Hepatocyte (in vitro differentiated cells): Measurements from ENCODE around the gene CLIC5. TPM values are rescaled to one million over a fixed set of nuclear protein-coding genes. Genes with fewer than 3 reads are reported as not detected.

Experiments used
- DNase-seq: peaks from one replicate; pipeline ENCODE4 v3.0.0-alpha.2; 2016; ENCODE audit warnings: low spot score
- H2AFZ ChIP-seq: fragments of 200-600 bp; sonication (generic); 2 replicates; pipeline ENCODE4 v1.6.0; 2016; ENCODE audit warnings: antibody characterized with exemption, mild to moderate bottlenecking
- H3K27ac ChIP-seq: fragments of 200-600 bp; sonication (generic); 2 replicates; pipeline ENCODE4 v1.5.1; 2016; ENCODE audit warnings: mild to moderate bottlenecking
- H3K27me3 ChIP-seq: fragments of 200-600 bp; sonication (generic); 2 replicates; pipeline ENCODE4 v1.6.1; 2016
- H3K36me3 ChIP-seq: fragments of 200-600 bp; sonication (generic); replicated peaks from 2 replicates; pipeline ENCODE4 v1.5.1; 2016; ENCODE audit warnings: low read depth; ENCODE audit not compliant: insufficient read depth
- H3K4me1 ChIP-seq: fragments of 200-600 bp; sonication (generic); 2 replicates; pipeline ENCODE4 v1.5.1; 2016; ENCODE audit warnings: mild to moderate bottlenecking, moderate library complexity; ENCODE audit not compliant: insufficient read depth
- H3K4me2 ChIP-seq: fragments of 200-600 bp; sonication (generic); 2 replicates; pipeline ENCODE4 v1.6.0; 2016
- H3K4me3 ChIP-seq: fragments of 200-600 bp; sonication (generic); 2 replicates; pipeline ENCODE4 v1.5.1; 2016; ENCODE audit warnings: mild to moderate bottlenecking
- H3K79me2 ChIP-seq: fragments of 200-600 bp; sonication (generic); 2 replicates; pipeline ENCODE4 v1.6.0; 2017; ENCODE audit warnings: mild to moderate bottlenecking
- H3K9me2 ChIP-seq: fragments of 200-600 bp; sonication (generic); replicated peaks from 2 replicates; pipeline ENCODE4 v1.6.0; 2017; ENCODE audit warnings: mild to moderate bottlenecking; ENCODE audit not compliant: insufficient read depth
- H3K9me3 ChIP-seq: fragments of 200-600 bp; sonication (generic); 2 replicates; pipeline ENCODE4 v1.5.1; 2016; ENCODE audit warnings: low read depth, mild to moderate bottlenecking
- H4K20me1 ChIP-seq: fragments of 200-600 bp; sonication (generic); 2 replicates; pipeline ENCODE4 v1.6.0; 2016; ENCODE audit warnings: mild to moderate bottlenecking; ENCODE audit not compliant: insufficient read depth, poor library complexity, severe bottlenecking
- EZH2 ChIP-seq: fragments of 200-600 bp; sonication (generic); IDR thresholded peaks from 2 replicates; pipeline ENCODE4 v1.6.1; 2016; ENCODE audit warnings: antibody characterized with exemption, mild to moderate bottlenecking, borderline replicate concordance
- EZH2phosphoT487 ChIP-seq: fragments of 200-600 bp; sonication (generic); IDR thresholded peaks from one replicate; pipeline ENCODE4 v1.6.1; 2018; ENCODE audit warnings: antibody characterized with exemption, mild to moderate bottlenecking, low read depth, moderate library complexity; ENCODE audit not compliant: unreplicated experiment, severe bottlenecking
- WGBS: methylation state at CpG from one replicate; pipeline ENCODE4 v1.1.6; 2016; ENCODE audit warnings: low lambda C conversion rate; ENCODE audit errors: missing lambda C conversion rate; 5-methylcytosine and 5-hydroxymethylcytosine counted together
- polyA plus RNA-seq: library from polyadenylated mRNA; unstranded; fragments of >200 nt; fragmentation: Nextera tagmentation; extraction: Ambion mirVana; gene quantifications from 2 replicates; pipeline ENCODE4 v1.2.1, GENCODE V29; 2016
- total RNA-seq: library from RNA; depleted of rRNA; stranded (reverse); fragments of >200 nt; gene quantifications from 2 replicates; pipeline ENCODE4 v1.2.3, GENCODE V29; 2014
- TF ChIP-seq, protein P1 (sequence below): fragments of 200-600 bp; sonication (generic); IDR thresholded peaks from 2 replicates; pipeline ENCODE4 v1.5.1; 2016; ENCODE audit warnings: antibody characterized with exemption, mild to moderate bottlenecking; ENCODE audit not compliant: poor library complexity

Gene CLIC5
- total and polyA plus RNA-seq, 2 experiments from 2014 or later, result 6.0 to 12.1 TPM

DNA sequence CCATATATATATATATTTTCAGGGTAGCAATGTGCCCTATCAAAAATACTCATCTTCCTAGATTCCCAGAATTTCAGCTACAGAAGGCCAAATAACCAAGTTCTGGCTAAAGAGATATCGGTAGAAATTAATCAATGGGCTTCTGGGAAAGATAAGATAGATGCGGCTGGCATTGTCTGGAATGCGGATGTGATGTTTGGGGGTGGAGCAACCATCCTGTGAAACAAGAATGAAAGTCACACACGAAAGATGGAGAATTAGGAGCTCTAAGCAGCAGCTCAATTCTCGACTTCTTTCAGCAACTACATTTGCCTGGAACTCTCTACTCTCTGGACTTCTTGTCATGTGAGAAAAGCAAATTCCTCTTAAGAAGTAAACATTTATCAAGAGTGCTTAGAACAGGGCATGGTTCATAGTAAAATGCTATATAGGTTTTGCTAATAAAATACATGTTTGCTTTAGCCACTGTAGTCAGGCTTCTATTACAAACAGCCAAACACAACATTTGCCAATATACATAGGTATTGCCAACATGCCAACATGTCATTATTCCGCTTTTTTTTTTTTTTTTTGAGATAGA, 90.8 kb downstream of the CLIC5 start:
- DNase-seq, result no peak
- Histone ChIP-seq H3K4me3 (no peak overlapping the region), H3K27ac (no peak overlapping the region), H3K9me3 (no peaks in the 10 kb centered on the region), H3K36me3 (no peaks in the 10 kb centered on the region), H3K4me1 (peaks cover 14% of the 10 kb centered on the region), H3K79me2 (no peaks in the 10 kb centered on the region), H3K4me2 (peak overlapping the region; percentile 4), H3K9me2 (no peaks in the 10 kb centered on the region), H3K27me3 (no peaks in the 10 kb centered on the region), H4K20me1 (no peaks in the 10 kb centered on the region), H2AFZ (no peak overlapping the region)
- 42% methylated on average over 6 of the region's 6 CpGs for whole genome bisulfite sequencing
- TF ChIP-seq, protein P1, sequence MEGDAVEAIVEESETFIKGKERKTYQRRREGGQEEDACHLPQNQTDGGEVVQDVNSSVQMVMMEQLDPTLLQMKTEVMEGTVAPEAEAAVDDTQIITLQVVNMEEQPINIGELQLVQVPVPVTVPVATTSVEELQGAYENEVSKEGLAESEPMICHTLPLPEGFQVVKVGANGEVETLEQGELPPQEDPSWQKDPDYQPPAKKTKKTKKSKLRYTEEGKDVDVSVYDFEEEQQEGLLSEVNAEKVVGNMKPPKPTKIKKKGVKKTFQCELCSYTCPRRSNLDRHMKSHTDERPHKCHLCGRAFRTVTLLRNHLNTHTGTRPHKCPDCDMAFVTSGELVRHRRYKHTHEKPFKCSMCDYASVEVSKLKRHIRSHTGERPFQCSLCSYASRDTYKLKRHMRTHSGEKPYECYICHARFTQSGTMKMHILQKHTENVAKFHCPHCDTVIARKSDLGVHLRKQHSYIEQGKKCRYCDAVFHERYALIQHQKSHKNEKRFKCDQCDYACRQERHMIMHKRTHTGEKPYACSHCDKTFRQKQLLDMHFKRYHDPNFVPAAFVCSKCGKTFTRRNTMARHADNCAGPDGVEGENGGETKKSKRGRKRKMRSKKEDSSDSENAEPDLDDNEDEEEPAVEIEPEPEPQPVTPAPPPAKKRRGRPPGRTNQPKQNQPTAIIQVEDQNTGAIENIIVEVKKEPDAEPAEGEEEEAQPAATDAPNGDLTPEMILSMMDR, result no peak
- TF ChIP-seq EZH2phosphoT487, result no peak
- TF ChIP-seq EZH2, result no peak

DNA sequence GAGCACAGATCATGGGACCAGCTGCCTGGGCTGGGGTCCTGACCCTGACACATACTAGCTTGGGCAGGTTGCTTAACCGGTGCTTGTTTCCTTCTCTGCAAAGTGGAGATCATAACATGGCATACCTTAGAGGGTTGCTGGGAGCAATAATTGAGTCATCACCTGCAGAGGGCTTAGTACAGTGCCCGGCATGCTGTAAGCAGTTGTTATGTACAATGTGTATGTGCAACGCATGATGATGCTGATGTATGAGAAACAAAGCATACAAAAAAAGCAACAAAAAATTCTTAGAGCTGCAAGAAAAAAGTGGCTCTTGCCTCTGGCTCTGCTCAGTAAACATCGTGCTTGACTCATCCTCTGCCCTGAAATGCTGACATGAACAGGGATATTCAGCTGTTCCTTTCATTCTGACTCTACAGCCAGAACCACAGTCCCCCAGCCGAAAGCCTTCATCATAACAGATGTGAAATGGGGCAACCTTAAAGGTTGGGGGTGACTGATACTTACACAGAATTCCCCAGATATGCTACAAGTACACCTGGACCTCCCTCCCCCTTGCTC, 91.7 kb downstream of the CLIC5 start:
- no peaks in the 10 kb centered on the region for H3K9me3 ChIP-seq
- WGBS, result 54% methylated on average over 5 of the region's 5 CpGs

DNA sequence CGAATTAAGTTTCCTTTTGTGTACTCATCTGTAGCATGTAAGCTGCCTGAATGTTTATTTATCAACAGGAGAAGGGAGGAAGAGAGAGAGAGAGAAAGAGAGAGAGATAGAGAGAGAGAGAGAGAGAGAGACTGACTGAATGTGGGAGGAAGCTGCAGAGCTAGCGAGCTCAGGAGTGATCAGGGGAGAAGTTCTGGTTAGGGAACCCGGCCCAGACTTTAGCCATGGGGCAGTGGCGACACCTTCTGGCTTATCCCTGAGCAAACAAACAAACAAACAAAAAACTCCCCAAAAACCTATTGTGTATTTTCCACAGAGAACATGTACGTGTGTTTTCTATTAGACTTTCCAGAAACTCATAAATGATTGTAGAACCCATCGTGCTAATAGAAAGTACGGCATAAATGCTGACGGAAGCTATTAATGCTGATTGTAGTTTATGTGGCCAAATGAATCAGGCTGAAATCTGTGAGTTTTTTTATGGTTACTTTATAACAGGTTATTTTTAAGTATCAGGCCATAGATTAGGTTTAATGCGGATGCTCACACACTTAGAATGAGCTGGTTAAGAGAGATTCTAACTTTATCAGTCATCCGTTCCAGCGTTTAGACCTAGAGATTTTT, 92.8 kb downstream of the CLIC5 start:
- Histone ChIP-seq H3K4me2 (peak overlapping the region; percentile 18), H3K4me3 (no peak overlapping the region), H3K4me1 (peaks cover 14% of the 10 kb centered on the region), H3K9me3 (no peaks in the 10 kb centered on the region), H3K36me3 (no peaks in the 10 kb centered on the region), H3K9me2 (no peaks in the 10 kb centered on the region), H3K27ac (no peak overlapping the region), H3K27me3 (no peaks in the 10 kb centered on the region), H4K20me1 (no peaks in the 10 kb centered on the region), H2AFZ (no peak overlapping the region), H3K79me2 (no peaks in the 10 kb centered on the region)
- TF ChIP-seq, protein P1, result peak; percentile 70
- no peak for TF ChIP-seq EZH2phosphoT487
- TF ChIP-seq EZH2, result no peak
- 29% methylated on average over 11 of the region's 11 CpGs for WGBS
- DNase-seq, result peak; percentile 85

More for the DNA sequence above, 91.7 kb downstream of the CLIC5 start:
- no peaks in the 10 kb centered on the region for H3K9me2 ChIP-seq
- no peak overlapping the region for H3K4me3 ChIP-seq
- no peak overlapping the region for H3K4me2 ChIP-seq
- no peaks in the 10 kb centered on the region for H3K27me3 ChIP-seq
- no peaks in the 10 kb centered on the region for H4K20me1 ChIP-seq
- H3K27ac ChIP-seq, result no peak overlapping the region
- no peak overlapping the region for H2AFZ ChIP-seq
- peaks cover 14% of the 10 kb centered on the region for H3K4me1 ChIP-seq
- TF ChIP-seq, protein P1, result no peak
- TF ChIP-seq EZH2phosphoT487, result no peak
- no peak for TF ChIP-seq EZH2
- no peaks in the 10 kb centered on the region for H3K36me3 ChIP-seq
- H3K79me2 ChIP-seq, result no peaks in the 10 kb centered on the region
- DNase-seq, result peak; percentile 56
